T-cell (primary cell): ENCODE data around the gene LIPE. TPM values are rescaled to one million over a fixed set of nuclear protein-coding genes. Genes with fewer than 3 reads are reported as not detected.

Experiments
- ATAC-seq, 4 experiments: fragments of 200-7000 bp in 3 of 4; fragments of 150-1000 bp in 1 of 4; cut with Tn5 transposase; replicated peaks in 1 of 4; 1 replicate in 3 of 4; 2 replicates in 1 of 4; pipeline ENCODE4 v1.10.0; 2021; ENCODE audit warnings: moderate library complexity in 3 of 4, mild to moderate bottlenecking in 2 of 4, moderate number of reproducible peaks in 1 of 4
- CTCF ChIA-PET, 2 donors: fragments of 300-600 bp; sonication (Branson Sonifier 250); formaldehyde crosslinking; loops; one replicate each; lab custom pipeline; 2022; ENCODE audit warnings: antibody characterized with exemption in 2 of 2; lab: Charles Lee
- POLR2A ChIA-PET, 2 donors: fragments of 300-600 bp; sonication (Branson Sonifier 250); formaldehyde crosslinking; loops; one replicate each; lab custom pipeline; 2022; ENCODE audit warnings: antibody characterized with exemption in 2 of 2; lab: Charles Lee
- DNase-seq, 35 experiments: peaks; one replicate each; pipeline versions ENCODE4 v3.0.0 to v3.0.0-alpha.2; 2013 to 2023
- H3K27ac ChIP-seq: one replicate; pipeline ENCODE4 v1.5.1; 2013; ENCODE audit warnings: low read length
- H3K27me3 ChIP-seq, 2 experiments: replicated peaks in 1 of 2; 1 replicate in 1 of 2; 2 replicates in 1 of 2; pipeline versions ENCODE4 v1.6.1 to v1.7.0; 2013; ENCODE audit warnings: low read length in 1 of 2, mixed read lengths in 1 of 2; ENCODE audit not compliant: control insufficient read depth in 2 of 2, insufficient read depth in 2 of 2; ENCODE audit errors: extremely low read depth in 1 of 2
- H3K36me3 ChIP-seq, 2 donors: 1 replicate in 1 of 2; 2 replicates in 1 of 2; pipeline versions ENCODE4 v1.6.1 to v1.7.0; 2013; ENCODE audit warnings: low read length in 1 of 2; ENCODE audit not compliant: control insufficient read depth in 2 of 2, insufficient read depth in 1 of 2; ENCODE audit errors: extremely low read depth in 1 of 2
- H3K4me1 ChIP-seq, 2 experiments: 1 replicate in 1 of 2; 2 replicates in 1 of 2; pipeline versions ENCODE4 v1.6.1 to v1.7.0; 2013; ENCODE audit warnings: low read length in 2 of 2, mixed read lengths in 1 of 2; ENCODE audit not compliant: insufficient read depth in 2 of 2, control insufficient read depth in 1 of 2; ENCODE audit errors: extremely low read depth in 1 of 2
- H3K4me3 ChIP-seq, 2 donors: 1 replicate in 1 of 2; 2 replicates in 1 of 2; pipeline versions ENCODE4 v1.5.1 to v1.7.0; 2013; ENCODE audit warnings: mild to moderate bottlenecking in 2 of 2, low read length in 1 of 2, moderate library complexity in 1 of 2; ENCODE audit not compliant: control insufficient read depth in 1 of 2; ENCODE audit errors: extremely low read depth in 1 of 2
- H3K9me3 ChIP-seq: 2 replicates; pipeline ENCODE4 v1.7.0; 2013
- H3K27ac Mint-ChIP-seq, 2 donors: one replicate each; pipeline ENCODE4 v1.8.0; 2020 to 2021; ENCODE audit warnings: mild to moderate bottlenecking in 2 of 2, mixed read lengths in 2 of 2
- H3K27me3 Mint-ChIP-seq, 2 donors: one replicate each; pipeline ENCODE4 v1.8.0; 2021 to 2022; ENCODE audit warnings: mixed read lengths in 2 of 2
- H3K36me3 Mint-ChIP-seq: one replicate; pipeline ENCODE4 v1.8.0; 2021; ENCODE audit warnings: mixed read lengths
- H3K4me1 Mint-ChIP-seq, 3 donors: one replicate each; pipeline ENCODE4 v1.8.0; 2020 to 2022; ENCODE audit warnings: mixed read lengths in 3 of 3, mild to moderate bottlenecking in 1 of 3
- H3K4me3 Mint-ChIP-seq, 3 donors: one replicate each; pipeline ENCODE4 v1.8.0; 2020 to 2022; ENCODE audit warnings: mild to moderate bottlenecking in 3 of 3, mixed read lengths in 3 of 3, moderate library complexity in 3 of 3
- H3K9me3 Mint-ChIP-seq, 3 donors: one replicate each; pipeline ENCODE4 v1.8.0; 2020 to 2022; ENCODE audit warnings: mixed read lengths in 3 of 3
- WGBS: methylation state at CpG from one replicate; pipeline ENCODE4 v1.1.5; 2013; ENCODE audit warnings: missing lambda C conversion rate; ENCODE audit not compliant: insufficient coverage; 5-methylcytosine and 5-hydroxymethylcytosine counted together
- total RNA-seq, 35 experiments: library from RNA in 6 of 35; stranded (reverse) in 6 of 35; fragments of 120-200 nt in 1 of 35; gene quantifications; one replicate each; pipeline versions ENCODE4 v1.2.1 to v1.2.4 and lab custom pipeline; 2013 to 2026

LIPE gene
- total RNA-seq, 5 donors from 2014 or later (not counting 1 experiment from before 2014, with no cell fraction given) = 16.2 to 44.4 (median 34.8) TPM

GRCh38 chr19:42426643-42427042 is 545 bp downstream of the LIPE start:
- Histone ChIP-seq H3K4me1 (peaks cover 8 to 33% of the 10 kb centered on the region in 2 experiments), H3K4me3 (no peak overlapping the region), H3K27me3 (no peaks in the 10 kb centered on the region), H3K9me3 (no peaks in the 10 kb centered on the region), H3K27ac (no peak overlapping the region), H3K36me3 (no peaks in the 10 kb centered on the region)
- no peak overlapping the region for H3K4me3 Mint-ChIP-seq
- 91% methylated on average over 1 of the region's 3 CpGs for WGBS
- ChIA-PET CTCF (no interaction called here), POLR2A (no interaction called here)
- no peaks in the 10 kb centered on the region for H3K27me3 Mint-ChIP-seq
- ATAC-seq (no peak), DNase-seq (no peak)
- H3K9me3 Mint-ChIP-seq = no peaks in the 10 kb centered on the region
- peak overlapping the region in 1 of 2 donors; percentile 39 for H3K27ac Mint-ChIP-seq
- peaks cover 21 to 28% (median 21%) of the 10 kb centered on the region in 3 donors for H3K4me1 Mint-ChIP-seq
- H3K36me3 Mint-ChIP-seq = no peaks in the 10 kb centered on the region

GRCh38 chr19:42424712-42425131 is 2.5 kb downstream of the LIPE start:
- ChIA-PET POLR2A (no interaction called here), CTCF (interaction anchor here in 1 of 2 donors (1.3 kb wide), 1 partner anchor 14 kb away, joined by 4 read pairs; no protein-coding TSS in a partner anchor)
- no peaks in the 10 kb centered on the region for H3K36me3 ChIP-seq
- DNase-seq (no peak), ATAC-seq (no peak)
- WGBS = 93% methylated on average over 10 of the region's 13 CpGs
- H3K27ac ChIP-seq = no peak overlapping the region
- Mint-ChIP-seq H3K4me1 (peaks cover 40 to 47% (median 40%) of the 10 kb centered on the region in 3 donors), H3K36me3 (no peaks in the 10 kb centered on the region), H3K9me3 (no peaks in the 10 kb centered on the region), H3K27ac (no peak overlapping the region), H3K27me3 (no peaks in the 10 kb centered on the region), H3K4me3 (peak overlapping the region; percentile 94 to 99 (median 99))
- no peaks in the 10 kb centered on the region for H3K27me3 ChIP-seq
- no peaks in the 10 kb centered on the region for H3K9me3 ChIP-seq
- peaks cover 8 to 50% of the 10 kb centered on the region in 2 experiments for H3K4me1 ChIP-seq
- no peak overlapping the region for H3K4me3 ChIP-seq

GRCh38 chr19:42424345-42424707 is 2.9 kb downstream of the LIPE start:
- Mint-ChIP-seq H3K4me3 (peak overlapping the region; percentile 94 to 99 (median 99)), H3K36me3 (no peaks in the 10 kb centered on the region), H3K4me1 (peaks cover 41 to 47% (median 41%) of the 10 kb centered on the region in 3 donors), H3K27me3 (no peaks in the 10 kb centered on the region), H3K9me3 (no peaks in the 10 kb centered on the region), H3K27ac (peak overlapping the region in 1 of 2 donors; percentile 85)
- ChIA-PET CTCF (interaction anchor here in 1 of 2 donors (1.2 to 2.3 kb wide), 4 partner anchors 15 to 26 kb away, joined by 4 to 25 read pairs (median 10); no protein-coding TSS in a partner anchor), POLR2A (no interaction called here)
- no peaks in the 10 kb centered on the region for H3K36me3 ChIP-seq
- no peaks in the 10 kb centered on the region for H3K27me3 ChIP-seq
- peaks cover 8 to 50% of the 10 kb centered on the region in 2 experiments for H3K4me1 ChIP-seq
- WGBS = 90% methylated on average over 15 of the region's 15 CpGs
- ATAC-seq (no peak), DNase-seq (no peak)
- H3K9me3 ChIP-seq = no peaks in the 10 kb centered on the region
- H3K4me3 ChIP-seq = peak overlapping the region; percentile 81 to 83
- H3K27ac ChIP-seq = no peak overlapping the region

- peak overlapping the region; percentile 81 to 83 for H3K4me3 ChIP-seq
Observed at GRCh38 chr19:42423462-42424344, 3.5 kb downstream of the LIPE start.

GRCh38 chr19:42422901-42423461 is 4.2 kb downstream of the LIPE start:
- H3K36me3 ChIP-seq = no peaks in the 10 kb centered on the region
- H3K27me3 ChIP-seq = no peaks in the 10 kb centered on the region
- H3K9me3 ChIP-seq = no peaks in the 10 kb centered on the region
- no peaks in the 10 kb centered on the region for H3K9me3 Mint-ChIP-seq
- peaks cover 42 to 47% (median 44%) of the 10 kb centered on the region in 3 donors for H3K4me1 Mint-ChIP-seq
- peak; percentile 41 to 58 (median 50) for ATAC-seq
- H3K27ac Mint-ChIP-seq = peak overlapping the region; percentile 85 to 95
- ChIA-PET CTCF (interaction anchor here (0.6 to 2.3 kb wide), 8 partner anchors 10 to 107 kb away, joined by 3 to 25 read pairs (median 7); no protein-coding TSS in a partner anchor), POLR2A (interaction anchor here in 1 of 2 donors (0.7 kb wide), 1 partner anchor 28 kb away, joined by 3 read pairs; no protein-coding TSS in a partner anchor)
- H3K36me3 Mint-ChIP-seq = no peaks in the 10 kb centered on the region
- H3K4me3 ChIP-seq = peak overlapping the region; percentile 81 to 83
- peaks cover 8 to 50% of the 10 kb centered on the region in 2 experiments for H3K4me1 ChIP-seq
- no peaks in the 10 kb centered on the region for H3K27me3 Mint-ChIP-seq
- peak overlapping the region; percentile 62 for H3K27ac ChIP-seq
- peak overlapping the region; percentile 94 to 99 (median 99) for H3K4me3 Mint-ChIP-seq
- peak in 33 of 35 experiments; percentile 19 to 68 (median 45) for DNase-seq
- under 1% methylated on average over 33 of the region's 38 CpGs for WGBS

More at GRCh38 chr19:42423462-42424344, 3.5 kb downstream of the LIPE start:
- Mint-ChIP-seq H3K9me3 (no peaks in the 10 kb centered on the region), H3K27ac (peak overlapping the region; percentile 85 to 95), H3K4me1 (peaks cover 42 to 47% (median 42%) of the 10 kb centered on the region in 3 donors), H3K36me3 (no peaks in the 10 kb centered on the region), H3K4me3 (peak overlapping the region; percentile 94 to 99 (median 99)), H3K27me3 (no peaks in the 10 kb centered on the region)
- Histone ChIP-seq H3K27ac (peak overlapping the region; percentile 62), H3K36me3 (no peaks in the 10 kb centered on the region), H3K9me3 (no peaks in the 10 kb centered on the region), H3K4me1 (peaks cover 8 to 50% of the 10 kb centered on the region in 2 experiments), H3K27me3 (no peaks in the 10 kb centered on the region)
- 5% methylated on average over 48 of the region's 65 CpGs for WGBS
- DNase-seq = peak; percentile 81 to 95 (median 89)
- ChIA-PET CTCF (interaction anchor here (0.6 to 2.3 kb wide), 8 partner anchors 10 to 106 kb away, joined by 3 to 25 read pairs (median 7); no protein-coding TSS in a partner anchor), POLR2A (interaction anchor here in 1 of 2 donors (0.5 to 0.7 kb wide), 2 partner anchors 27 to 478 kb away, joined by 3 to 7 read pairs; no protein-coding TSS in a partner anchor)
- peak; percentile 92 to 95 (median 94) for ATAC-seq
